Measurements from ENCODE around the gene RRP1. TPM values are rescaled to one million over a fixed set of nuclear protein-coding genes. Genes with fewer than 3 reads are reported as not detected.

RRP1 gene
- total RNA-seq, 4 donors from 2014 or later = 19.0 to 25.2 (median 20.8) TPM

- no peak for ATAC-seq
- Histone ChIP-seq H3K4me1 (peaks cover 0 to 11% (median 0%) of the 10 kb centered on the region in 3 donors), H3K27me3 (peaks cover 18% of the 10 kb centered on the region), H3K4me3 (no peak overlapping the region), H3K36me3 (no peaks in the 10 kb centered on the region), H3K27ac (no peak overlapping the region), H3K9me3 (peaks cover 0 to 9% (median 0%) of the 10 kb centered on the region in 3 donors)
- WGBS, 2 donors (ENCODE audit: low coverage in 1 of 2) = 70 to 96% methylated on average over 2 to 4 of the region's 14 CpGs
- TF ChIP-seq, protein P1, sequence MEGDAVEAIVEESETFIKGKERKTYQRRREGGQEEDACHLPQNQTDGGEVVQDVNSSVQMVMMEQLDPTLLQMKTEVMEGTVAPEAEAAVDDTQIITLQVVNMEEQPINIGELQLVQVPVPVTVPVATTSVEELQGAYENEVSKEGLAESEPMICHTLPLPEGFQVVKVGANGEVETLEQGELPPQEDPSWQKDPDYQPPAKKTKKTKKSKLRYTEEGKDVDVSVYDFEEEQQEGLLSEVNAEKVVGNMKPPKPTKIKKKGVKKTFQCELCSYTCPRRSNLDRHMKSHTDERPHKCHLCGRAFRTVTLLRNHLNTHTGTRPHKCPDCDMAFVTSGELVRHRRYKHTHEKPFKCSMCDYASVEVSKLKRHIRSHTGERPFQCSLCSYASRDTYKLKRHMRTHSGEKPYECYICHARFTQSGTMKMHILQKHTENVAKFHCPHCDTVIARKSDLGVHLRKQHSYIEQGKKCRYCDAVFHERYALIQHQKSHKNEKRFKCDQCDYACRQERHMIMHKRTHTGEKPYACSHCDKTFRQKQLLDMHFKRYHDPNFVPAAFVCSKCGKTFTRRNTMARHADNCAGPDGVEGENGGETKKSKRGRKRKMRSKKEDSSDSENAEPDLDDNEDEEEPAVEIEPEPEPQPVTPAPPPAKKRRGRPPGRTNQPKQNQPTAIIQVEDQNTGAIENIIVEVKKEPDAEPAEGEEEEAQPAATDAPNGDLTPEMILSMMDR (IDR thresholded peaks at IDR 0.05) = no peak
- no peak for TF ChIP-seq EP300 (IDR thresholded peaks at IDR 0.05)
- no peak for TF ChIP-seq POLR2A (IDR thresholded peaks at IDR 0.05)
- no peak for TF ChIP-seq POLR2AphosphoS5 (IDR thresholded peaks at IDR 0.05)
Measured at GRCh38 chr21:43816611-43817071, 27.3 kb downstream of the RRP1 start.

DNA sequence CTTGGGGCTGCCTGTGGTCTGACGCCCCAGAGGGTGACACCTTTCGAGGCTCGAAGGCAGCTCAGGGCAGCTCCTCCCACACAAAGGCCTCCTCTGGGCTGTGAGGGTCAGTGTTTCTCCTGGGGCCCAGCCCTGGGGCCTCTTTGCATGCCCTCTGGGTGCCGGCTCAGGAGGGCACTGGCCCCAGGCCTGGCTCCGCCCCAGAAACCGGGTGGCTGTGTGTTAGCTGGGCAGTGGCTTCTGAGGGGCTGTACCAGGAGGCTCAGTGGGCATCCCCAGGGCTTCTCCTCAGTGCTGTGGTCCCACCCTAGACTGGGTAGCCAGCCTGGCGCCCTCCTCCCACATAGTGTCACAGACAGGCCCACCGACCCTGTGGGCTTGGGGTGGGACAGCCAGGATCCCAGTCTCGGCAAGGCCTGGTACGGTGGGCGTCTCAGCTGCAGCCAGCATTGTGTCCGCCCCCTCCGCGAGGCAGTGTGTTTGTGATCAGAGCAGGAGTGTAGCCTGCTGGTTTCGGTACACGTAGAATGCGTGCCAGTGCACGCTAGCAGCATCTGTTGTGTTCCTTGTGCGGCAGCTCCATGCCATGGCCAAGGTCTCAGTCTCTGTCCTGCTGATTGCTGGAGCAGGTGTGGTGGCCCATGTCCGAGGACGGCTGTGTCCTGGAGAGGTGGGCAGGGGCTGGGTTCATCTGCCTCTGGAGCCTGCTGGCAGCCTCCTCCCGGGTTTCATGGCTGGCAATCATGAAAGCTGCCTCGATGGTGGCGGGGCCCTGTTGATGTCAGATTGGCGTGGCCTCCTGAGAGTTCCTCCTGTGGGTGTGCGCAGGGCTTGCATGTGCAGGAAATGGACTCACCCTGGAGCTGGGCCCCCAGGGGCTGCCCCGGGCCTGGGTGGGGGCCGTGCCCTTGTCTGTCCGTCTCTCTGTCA, 28.0 kb downstream of the RRP1 start:
- Histone ChIP-seq H3K9me3 (peaks cover 0 to 9% (median 0%) of the 10 kb centered on the region in 3 donors), H3K36me3 (no peaks in the 10 kb centered on the region), H3K4me3 (no peak overlapping the region), H3K4me1 (peaks cover 0 to 3% (median 0%) of the 10 kb centered on the region in 3 donors), H3K27ac (no peak overlapping the region), H3K27me3 (peaks cover 18% of the 10 kb centered on the region)
- 91% methylated on average over 4 of the region's 29 CpGs; no CpG with 5 or more reads in 1 of the 2 donors for WGBS, 2 donors (ENCODE audit: low coverage in 1 of 2)
- TF ChIP-seq EP300 (IDR thresholded peaks at IDR 0.05) = no peak
- TF ChIP-seq POLR2AphosphoS5 (IDR thresholded peaks at IDR 0.05) = no peak
- TF ChIP-seq, protein P1 (IDR thresholded peaks at IDR 0.05) = no peak
- TF ChIP-seq POLR2A (IDR thresholded peaks at IDR 0.05) = no peak
- ATAC-seq = no peak

DNA sequence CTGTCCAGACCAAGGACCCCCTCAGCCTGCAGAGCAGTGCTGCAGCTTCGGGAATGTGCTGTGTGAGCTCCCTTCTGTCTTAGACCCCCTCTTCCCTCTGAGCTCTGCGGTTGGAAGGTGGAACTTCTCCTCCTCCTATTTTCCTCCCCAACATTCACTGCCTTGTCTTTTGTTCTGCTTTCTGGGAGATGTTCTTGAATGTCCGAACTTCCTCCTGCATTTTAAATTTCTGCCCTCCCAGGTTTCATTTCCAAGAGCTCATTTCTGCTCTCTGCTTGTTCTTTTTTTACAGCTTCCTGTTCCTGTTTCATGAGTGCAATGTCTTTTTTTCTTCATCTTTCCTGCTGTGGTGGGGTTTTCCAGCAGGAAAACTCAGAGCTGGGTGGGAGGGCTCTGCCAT, 29.3 kb downstream of the RRP1 start:
- peaks cover 0 to 9% (median 0%) of the 10 kb centered on the region in 3 donors for H3K9me3 ChIP-seq
- H3K27ac ChIP-seq = no peak overlapping the region
- H3K27me3 ChIP-seq = peaks cover 18% of the 10 kb centered on the region
- ATAC-seq = no peak
- TF ChIP-seq, protein P1 (IDR thresholded peaks at IDR 0.05) = no peak
- TF ChIP-seq POLR2A (IDR thresholded peaks at IDR 0.05) (no peak), POLR2AphosphoS5 (IDR thresholded peaks at IDR 0.05) (no peak), EP300 (IDR thresholded peaks at IDR 0.05) (no peak)
- 86 to 95% methylated on average over 2 to 3 of the region's 3 CpGs for WGBS, 2 donors (ENCODE audit: low coverage in 1 of 2)
- no peaks in the 10 kb centered on the region for H3K4me1 ChIP-seq
- no peaks in the 10 kb centered on the region for H3K36me3 ChIP-seq
- H3K4me3 ChIP-seq = no peak overlapping the region

GRCh38 chr21:43819511-43820405, 30.4 kb downstream of the RRP1 start:
- H3K4me3 ChIP-seq = no peak overlapping the region
- TF ChIP-seq POLR2AphosphoS5 (IDR thresholded peaks at IDR 0.05) (no peak), POLR2A (IDR thresholded peaks at IDR 0.05) (no peak), EP300 (IDR thresholded peaks at IDR 0.05) (no peak)
- TF ChIP-seq, protein P1 (IDR thresholded peaks at IDR 0.05) = no peak
- peaks cover 18% of the 10 kb centered on the region for H3K27me3 ChIP-seq
- 65 to 100% methylated on average over 1 to 4 of the region's 25 CpGs for WGBS, 2 donors (ENCODE audit: low coverage in 1 of 2)
- no peak for ATAC-seq
- no peaks in the 10 kb centered on the region for H3K4me1 ChIP-seq
- H3K9me3 ChIP-seq = peaks cover 0 to 9% (median 0%) of the 10 kb centered on the region in 3 donors
- no peak overlapping the region for H3K27ac ChIP-seq
- no peaks in the 10 kb centered on the region for H3K36me3 ChIP-seq
